HPDE6-E6E7 (cell line): ENCODE measurements around the gene CKAP2.
A peak's percentile ranks its signal among the peaks of the same experiment; 100 is the strongest.
"Not testable (repeated sequence)": the region's sequence is repeated elsewhere in the genome, so short reads cannot be mapped to it uniquely, and the experiment has no call there.

ENCODE experiments used
- DNase-seq: peaks from one replicate; pipeline ENCODE4 v3.0.0; 2011; ENCODE audit warnings: missing footprints; ENCODE audit errors: extremely low spot score

CKAP2 gene

GRCh38 chr13:52454820-52455676 is at the start of gene CKAP2:
CKAP2 (plus strand) TSS chr13:52455478; CDS start chr13:52455557, 79 bp downstream.
- peak; percentile 58 for DNase-seq

GRCh38 chr13:52405767-52406494 is 49.3 kb upstream of the CKAP2 start, which contains the start of gene THSD1:
THSD1 (minus strand) TSS chr13:52406172; CDS start chr13:52402600, 3,572 bp downstream.
- no peak for DNase-seq

GRCh38 chr13:52406629-52407028 is 48.6 kb upstream of the CKAP2 start:
- no peak for DNase-seq

GRCh38 chr13:52407436-52407835 is 47.8 kb upstream of the CKAP2 start:
- not testable (repeated sequence) for DNase-seq

GRCh38 chr13:52408071-52408658 is 47.1 kb upstream of the CKAP2 start:
- DNase-seq, result not testable (repeated sequence)

GRCh38 chr13:52411629-52412028 is 43.6 kb upstream of the CKAP2 start:
- DNase-seq, result peak; percentile 28

- no peak for DNase-seq
Observed at GRCh38 chr13:52412128-52412527, 43.1 kb upstream of the CKAP2 start.

GRCh38 chr13:52414051-52414450 is 41.2 kb upstream of the CKAP2 start:
- DNase-seq, result no peak

- DNase-seq, result no peak
Observed at GRCh38 chr13:52414963-52415362, 40.3 kb upstream of the CKAP2 start.

- DNase-seq, result no peak
Observed at GRCh38 chr13:52419080-52419479, 36.2 kb upstream of the CKAP2 start.

GRCh38 chr13:52421216-52421615 is 34.1 kb upstream of the CKAP2 start:
- DNase-seq, result no peak

- DNase-seq, result no peak
Observed at GRCh38 chr13:52428295-52428694, 27.0 kb upstream of the CKAP2 start.

- DNase-seq, result no peak
Observed at GRCh38 chr13:52432456-52432855, 22.8 kb upstream of the CKAP2 start.

- DNase-seq, result no peak
Observed at GRCh38 chr13:52446265-52446664, 9.0 kb upstream of the CKAP2 start.

- no peak for DNase-seq
Observed at GRCh38 chr13:52447354-52447753, 7.9 kb upstream of the CKAP2 start.

GRCh38 chr13:52447815-52448552 is 7.3 kb upstream of the CKAP2 start:
- DNase-seq, result no peak

- DNase-seq, result no peak
Observed at GRCh38 chr13:52449331-52450011, 5.8 kb upstream of the CKAP2 start.

GRCh38 chr13:52450012-52450792 is 5.1 kb upstream of the CKAP2 start, which contains the start of gene VPS36:
VPS36 (minus strand) TSS chr13:52450634; CDS start chr13:52450594, 40 bp downstream.
- no peak for DNase-seq

- DNase-seq, result no peak
Observed at GRCh38 chr13:52450793-52451116, 4.5 kb upstream of the CKAP2 start.

- DNase-seq, result no peak
Observed at GRCh38 chr13:52451135-52451804, 4.0 kb upstream of the CKAP2 start.
